Measurements from ENCODE around the gene HNRNPA3.
"Not testable (repeated sequence)": the region's sequence is repeated elsewhere in the genome, so short reads cannot be mapped to it uniquely, and the experiment has no call there.

The HNRNPA3 gene

DNA sequence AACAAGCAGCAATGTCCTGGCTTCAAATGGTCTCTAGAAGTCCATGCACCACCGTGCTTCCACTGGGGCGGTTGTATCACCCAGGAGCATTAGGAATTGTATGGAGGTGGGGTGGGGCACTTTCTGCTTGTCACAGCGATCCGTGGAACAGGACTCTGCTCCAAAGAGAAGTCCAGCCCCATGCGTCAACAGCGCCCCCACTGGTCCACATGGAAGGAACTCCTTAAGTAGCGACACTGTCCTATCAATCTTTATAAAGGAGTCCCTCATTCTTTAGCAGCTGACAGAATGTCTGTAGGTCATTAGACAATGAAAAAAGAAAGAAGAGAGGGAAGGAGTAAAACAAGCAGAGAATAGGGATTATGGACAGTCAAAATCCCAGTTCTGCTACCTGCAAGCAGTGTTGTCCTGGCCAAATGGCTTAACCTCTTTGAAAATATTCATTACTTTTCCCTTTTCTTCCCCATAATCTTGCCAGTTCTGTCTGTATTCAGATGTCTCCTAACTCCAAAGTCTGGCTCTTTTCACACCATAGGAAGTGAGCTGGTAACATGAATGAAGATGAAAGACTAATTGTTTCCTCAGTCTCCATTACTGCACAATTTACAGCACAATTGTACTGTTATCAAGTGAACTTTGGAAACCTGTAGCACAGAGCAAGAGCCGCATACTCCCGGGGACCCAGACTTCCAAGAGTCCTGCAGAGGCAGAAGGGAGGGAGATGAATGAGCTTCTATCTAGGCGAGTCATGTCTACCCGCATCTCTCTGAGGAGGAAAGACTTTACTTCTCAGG, 42.0 kb downstream of the HNRNPA3 start:
- no peak for DNase-seq (ENCODE audit: low read depth in 2 of 2, low spot score in 1 of 2)

- no peak for DNase-seq (ENCODE audit: low read depth in 2 of 2, low spot score in 1 of 2)
Measured at GRCh38 chr2:177255227-177255601, 42.6 kb downstream of the HNRNPA3 start.

DNA sequence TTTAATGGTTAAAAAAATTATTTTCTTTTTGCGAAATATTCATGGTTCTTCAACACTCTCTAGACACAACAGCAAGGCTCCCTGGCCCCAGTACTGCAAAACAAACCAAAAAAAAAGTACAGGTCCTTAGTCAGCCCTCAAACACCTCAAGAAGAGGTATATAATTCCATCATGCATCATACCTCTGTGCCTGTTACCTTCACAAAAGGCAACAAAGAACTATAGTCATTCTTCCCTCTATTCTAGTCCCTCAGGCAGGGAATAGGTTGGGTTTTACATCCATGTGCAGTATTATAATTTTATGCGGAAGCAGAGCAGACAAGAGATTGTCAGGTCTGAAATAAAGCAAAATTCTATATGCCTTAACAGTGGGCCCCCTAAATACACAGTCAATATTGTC, 43.4 kb downstream of the HNRNPA3 start:
- DNase-seq (ENCODE audit: low read depth in 2 of 2, low spot score in 1 of 2) = no peak

GRCh38 chr2:177256695-177257094, 44.1 kb downstream of the HNRNPA3 start:
- DNase-seq (ENCODE audit: low read depth in 2 of 2, low spot score in 1 of 2) = no peak

DNA sequence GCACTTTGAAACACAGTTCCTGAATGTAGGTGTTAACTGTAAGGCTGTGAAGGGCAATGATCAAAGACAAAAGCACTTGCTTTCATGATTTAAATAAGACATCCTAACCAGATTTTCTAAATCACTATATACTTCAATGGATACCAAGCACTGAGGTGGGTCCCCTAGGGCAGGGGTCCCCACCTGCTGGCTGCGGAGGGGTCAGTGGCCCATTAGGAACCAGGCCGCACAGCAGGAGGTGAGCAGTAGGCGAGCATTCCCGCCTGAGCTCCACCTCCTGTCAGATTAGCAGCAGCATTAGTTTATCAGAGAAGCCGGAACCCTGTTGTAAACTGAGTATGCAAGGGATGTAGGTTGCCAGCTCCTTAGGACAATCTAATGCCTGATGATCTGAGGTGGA, 44.9 kb downstream of the HNRNPA3 start:
- DNase-seq (ENCODE audit: low read depth in 2 of 2, low spot score in 1 of 2) = no peak

- no peak for DNase-seq (ENCODE audit: low read depth in 2 of 2, low spot score in 1 of 2)
Measured at GRCh38 chr2:177258059-177258458, 45.5 kb downstream of the HNRNPA3 start.

- no peak for DNase-seq (ENCODE audit: low read depth in 2 of 2, low spot score in 1 of 2)
Measured at GRCh38 chr2:177260379-177260778, 47.8 kb downstream of the HNRNPA3 start.

- no peak for DNase-seq (ENCODE audit: low read depth in 2 of 2, low spot score in 1 of 2)
Measured at GRCh38 chr2:177261116-177262060, 48.8 kb downstream of the HNRNPA3 start.

DNA sequence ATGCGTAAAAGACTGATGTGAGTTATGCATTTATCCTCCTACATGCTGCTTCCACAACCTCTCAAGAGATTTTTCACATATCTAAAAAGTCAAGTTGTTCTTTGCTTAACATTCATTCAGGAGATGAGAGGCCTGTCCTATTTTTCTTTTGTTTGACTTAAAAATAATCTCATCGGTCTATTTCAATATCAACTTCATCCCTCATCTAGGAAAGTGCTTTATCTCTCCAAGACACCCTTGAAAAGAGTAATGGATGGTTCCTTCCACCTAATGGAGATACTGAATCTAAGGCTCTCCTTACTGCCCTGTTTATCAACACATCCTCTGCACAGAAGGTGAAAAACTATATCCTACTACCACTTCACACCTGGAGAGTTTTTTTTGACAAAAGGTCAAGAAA, 49.5 kb downstream of the HNRNPA3 start:
- DNase-seq (ENCODE audit: low read depth in 2 of 2, low spot score in 1 of 2) = no peak

GRCh38 chr2:177262958-177263450, 50.4 kb downstream of the HNRNPA3 start:
- DNase-seq (ENCODE audit: low read depth in 2 of 2, low spot score in 1 of 2) = no peak

DNA sequence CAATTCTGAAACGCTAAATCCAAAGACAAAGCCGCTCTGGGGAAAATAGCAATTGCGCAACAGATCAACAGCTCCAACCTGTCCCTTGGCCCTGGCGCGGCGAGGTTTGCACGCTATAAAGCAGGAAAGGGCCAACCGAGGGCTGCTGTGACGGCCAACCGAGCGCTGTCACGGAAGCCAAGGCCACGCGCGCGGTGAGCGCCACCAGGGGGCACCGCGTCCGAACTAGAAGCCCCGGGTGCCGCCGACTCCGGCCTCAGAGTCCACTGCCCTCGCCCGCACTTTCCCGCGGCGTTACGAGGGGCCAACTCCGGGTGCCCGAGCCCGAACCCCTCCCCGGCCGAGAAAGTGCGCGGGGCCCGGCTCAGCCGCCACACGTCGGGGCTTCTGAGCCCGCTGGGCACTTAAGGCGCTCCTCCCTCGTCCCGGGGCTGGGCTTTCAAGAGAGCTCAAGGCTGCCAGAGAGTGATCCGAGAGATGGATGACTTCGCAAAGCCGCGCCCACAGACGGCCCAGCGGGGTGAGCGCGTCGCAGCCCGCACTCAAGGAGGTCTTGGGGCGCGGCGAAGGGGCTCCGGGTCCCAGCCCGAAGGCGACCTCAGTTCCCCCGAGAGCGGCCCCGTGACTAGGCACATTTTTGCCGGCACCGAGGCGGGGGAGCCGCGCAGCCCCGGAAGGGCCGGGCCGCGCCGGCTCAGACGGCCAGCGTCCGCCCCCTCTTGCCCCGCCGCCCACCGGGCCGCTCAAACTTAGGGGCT, 51.0 kb downstream of the HNRNPA3 start:
- DNase-seq (ENCODE audit: low read depth in 2 of 2, low spot score in 1 of 2) = peak; percentile 80 to 81

- DNase-seq (ENCODE audit: low read depth in 2 of 2, low spot score in 1 of 2) = no peak
Measured at GRCh38 chr2:177264209-177264692, 51.7 kb downstream of the HNRNPA3 start.

- peak; percentile 94 to 96 for DNase-seq (ENCODE audit: low read depth in 2 of 2, low spot score in 1 of 2)
Measured at GRCh38 chr2:177264693-177265587, 52.3 kb downstream of the HNRNPA3 start, which contains the start of gene NFE2L2. Gene NFE2L2, minus strand, starts transcription at chr2:177264727. Its CDS starts 151 bp downstream, at chr2:177264576.

GRCh38 chr2:177265824-177266817, 53.5 kb downstream of the HNRNPA3 start:
- DNase-seq (ENCODE audit: low read depth in 2 of 2, low spot score in 1 of 2) = no peak

- DNase-seq (ENCODE audit: low read depth in 2 of 2, low spot score in 1 of 2) = not testable (repeated sequence)
Measured at GRCh38 chr2:177266955-177267354, 54.4 kb downstream of the HNRNPA3 start.

GRCh38 chr2:177268187-177268871, 55.7 kb downstream of the HNRNPA3 start:
- DNase-seq (ENCODE audit: low read depth in 2 of 2, low spot score in 1 of 2) = no peak

- DNase-seq (ENCODE audit: low read depth in 2 of 2, low spot score in 1 of 2) = no peak
Measured at GRCh38 chr2:177268901-177269300, 56.3 kb downstream of the HNRNPA3 start.

- DNase-seq (ENCODE audit: low read depth in 2 of 2, low spot score in 1 of 2) = no peak
Measured at GRCh38 chr2:177270531-177270930, 57.9 kb downstream of the HNRNPA3 start.

All from stimulated activated CD8-positive, alpha-beta memory T cell treated with anti-CD3 and anti-CD28 coated beads, Interleukin-4, amount 100 ng/mL, for 4 hours (primary cell).